Osteocyte (in vitro differentiated cells): ENCODE data around the gene PLD5. TPM values are rescaled to one million over a fixed set of nuclear protein-coding genes. Genes with fewer than 3 reads are reported as not detected.

Source experiments
- DNase-seq: peaks from one replicate; pipeline ENCODE4 v3.0.0; 2021; ENCODE audit warnings: mixed read lengths; ENCODE audit not compliant: unreplicated experiment; ENCODE audit errors: extremely low spot score
- H3K27ac Mint-ChIP-seq: one replicate; pipeline ENCODE4 v1.8.0; 2021; ENCODE audit warnings: mild to moderate bottlenecking, mixed read lengths; ENCODE audit not compliant: unreplicated experiment
- H3K27me3 Mint-ChIP-seq: one replicate; pipeline ENCODE4 v1.8.0; 2021; ENCODE audit warnings: mixed read lengths; ENCODE audit not compliant: unreplicated experiment
- H3K36me3 Mint-ChIP-seq: one replicate; pipeline ENCODE4 v1.8.0; 2021; ENCODE audit warnings: mixed read lengths; ENCODE audit not compliant: unreplicated experiment
- H3K4me1 Mint-ChIP-seq: one replicate; pipeline ENCODE4 v1.8.0; 2021; ENCODE audit warnings: mixed read lengths; ENCODE audit not compliant: unreplicated experiment
- H3K4me3 Mint-ChIP-seq: one replicate; pipeline ENCODE4 v1.8.0; 2021; ENCODE audit warnings: mild to moderate bottlenecking, moderate library complexity, mixed read lengths; ENCODE audit not compliant: unreplicated experiment
- H3K9me3 Mint-ChIP-seq: one replicate; pipeline ENCODE4 v1.8.0; 2021; ENCODE audit warnings: mixed read lengths; ENCODE audit not compliant: unreplicated experiment
- total RNA-seq: library from RNA; stranded (reverse); gene quantifications from 2 replicates; pipeline ENCODE4 v1.2.1, GENCODE V29; 2021
- TF ChIP-seq, protein P1 (sequence below): fragments of 200-600 bp; sonication (generic); IDR thresholded peaks from 2 replicates; pipeline ENCODE4 v1.5.0; 2021; ENCODE audit warnings: antibody characterized with exemption, mild to moderate bottlenecking, moderate library complexity

Gene PLD5
- total RNA-seq, 1 donor from 2014 or later = not detected

DNA sequence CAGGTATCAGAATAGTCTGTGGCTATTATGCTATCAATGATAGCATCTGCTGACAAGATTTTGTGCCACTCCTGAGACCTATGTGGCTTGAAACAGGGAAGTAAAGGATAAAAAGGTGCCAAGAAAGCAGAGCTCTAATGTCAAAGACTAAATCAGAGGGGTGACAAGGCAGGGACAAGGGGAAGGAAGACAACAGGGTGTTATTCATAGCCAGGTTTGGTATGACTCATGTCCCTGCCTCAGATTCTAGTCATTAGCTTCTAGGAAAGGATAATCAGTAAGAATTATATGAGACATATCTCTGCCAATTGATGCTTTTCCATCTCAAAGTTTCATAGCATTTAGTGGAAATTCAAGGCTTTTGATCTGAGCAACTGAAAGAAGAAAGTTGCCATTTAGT is 31.8 kb upstream of the PLD5 start:
- H3K9me3 Mint-ChIP-seq = peaks cover 11% of the 10 kb centered on the region
- no peak overlapping the region for H3K4me3 Mint-ChIP-seq
- no peaks in the 10 kb centered on the region for H3K27me3 Mint-ChIP-seq

DNA sequence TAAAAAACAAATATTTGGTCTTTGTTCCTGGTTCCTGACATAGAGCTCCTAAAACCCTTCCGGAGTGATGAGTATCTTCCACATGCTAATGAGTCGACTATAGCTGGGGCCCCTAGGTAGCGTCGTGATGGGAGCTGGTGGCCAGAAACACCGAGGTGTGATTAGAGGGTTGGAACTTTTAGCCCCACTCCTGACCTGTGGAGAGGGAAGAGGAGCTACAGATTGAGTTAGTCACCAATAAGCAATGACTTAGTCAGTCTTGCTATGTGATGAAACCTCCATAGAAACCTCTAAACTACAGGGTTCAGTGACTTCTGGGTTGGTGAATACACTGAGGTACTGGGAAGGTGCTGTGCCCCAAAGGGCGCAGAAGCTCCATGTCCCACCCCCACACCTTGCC is 30.1 kb upstream of the PLD5 start:
- Mint-ChIP-seq H3K4me1 (no peaks in the 10 kb centered on the region), H3K4me3 (no peak overlapping the region), H3K9me3 (peaks cover 11% of the 10 kb centered on the region), H3K36me3 (no peaks in the 10 kb centered on the region), H3K27ac (no peak overlapping the region), H3K27me3 (no peaks in the 10 kb centered on the region)
- TF ChIP-seq, protein P1, sequence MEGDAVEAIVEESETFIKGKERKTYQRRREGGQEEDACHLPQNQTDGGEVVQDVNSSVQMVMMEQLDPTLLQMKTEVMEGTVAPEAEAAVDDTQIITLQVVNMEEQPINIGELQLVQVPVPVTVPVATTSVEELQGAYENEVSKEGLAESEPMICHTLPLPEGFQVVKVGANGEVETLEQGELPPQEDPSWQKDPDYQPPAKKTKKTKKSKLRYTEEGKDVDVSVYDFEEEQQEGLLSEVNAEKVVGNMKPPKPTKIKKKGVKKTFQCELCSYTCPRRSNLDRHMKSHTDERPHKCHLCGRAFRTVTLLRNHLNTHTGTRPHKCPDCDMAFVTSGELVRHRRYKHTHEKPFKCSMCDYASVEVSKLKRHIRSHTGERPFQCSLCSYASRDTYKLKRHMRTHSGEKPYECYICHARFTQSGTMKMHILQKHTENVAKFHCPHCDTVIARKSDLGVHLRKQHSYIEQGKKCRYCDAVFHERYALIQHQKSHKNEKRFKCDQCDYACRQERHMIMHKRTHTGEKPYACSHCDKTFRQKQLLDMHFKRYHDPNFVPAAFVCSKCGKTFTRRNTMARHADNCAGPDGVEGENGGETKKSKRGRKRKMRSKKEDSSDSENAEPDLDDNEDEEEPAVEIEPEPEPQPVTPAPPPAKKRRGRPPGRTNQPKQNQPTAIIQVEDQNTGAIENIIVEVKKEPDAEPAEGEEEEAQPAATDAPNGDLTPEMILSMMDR = no peak
- no peak for DNase-seq

More for the DNA sequence above, 31.8 kb upstream of the PLD5 start:
- H3K4me1 Mint-ChIP-seq = no peaks in the 10 kb centered on the region
- TF ChIP-seq, protein P1 = no peak
- no peak overlapping the region for H3K27ac Mint-ChIP-seq
- H3K36me3 Mint-ChIP-seq = no peaks in the 10 kb centered on the region
- DNase-seq = no peak

DNA sequence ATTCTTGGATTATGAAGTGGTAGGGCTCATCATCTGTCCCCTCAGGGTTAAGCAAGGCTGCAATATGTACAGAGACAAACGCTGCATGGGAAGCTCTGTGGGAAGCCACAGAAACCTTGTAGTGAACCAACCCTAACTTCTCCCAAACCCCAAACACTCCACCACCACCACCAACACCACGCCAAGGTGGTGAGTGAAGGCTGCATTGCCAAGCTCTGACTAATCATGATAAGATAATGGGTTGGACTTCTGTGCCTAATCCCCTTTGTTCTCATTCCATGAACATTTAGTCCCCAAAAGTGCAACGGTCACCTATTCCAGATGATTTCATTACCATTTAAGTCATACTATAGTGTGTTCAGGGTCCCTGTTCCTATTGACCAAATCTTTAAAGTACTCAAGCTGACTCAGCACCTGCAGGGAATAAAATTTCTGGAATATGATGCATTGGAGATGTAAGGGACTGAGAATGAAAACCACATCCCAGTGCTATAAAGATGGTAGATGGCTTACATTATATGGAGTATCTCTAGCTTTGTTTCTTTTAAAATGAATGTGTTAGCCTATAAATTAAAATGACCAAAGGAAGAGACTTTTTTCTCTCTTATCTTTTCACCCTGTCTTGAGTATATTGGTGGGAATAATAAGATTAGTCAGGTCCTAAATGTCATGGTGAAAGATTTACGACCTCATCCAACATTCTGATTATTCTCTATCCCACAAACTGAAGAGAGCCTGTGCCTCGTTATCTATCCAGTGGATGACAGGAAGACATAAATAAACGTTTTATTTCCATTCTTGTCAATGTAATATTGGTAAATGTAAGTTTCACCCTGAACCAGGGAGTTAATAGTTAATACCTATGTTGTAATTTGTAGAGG is 22.6 kb upstream of the PLD5 start:
- H3K27me3 Mint-ChIP-seq = no peaks in the 10 kb centered on the region
- no peak overlapping the region for H3K27ac Mint-ChIP-seq
- H3K4me3 Mint-ChIP-seq = no peak overlapping the region
- DNase-seq = no peak
- no peaks in the 10 kb centered on the region for H3K4me1 Mint-ChIP-seq
- TF ChIP-seq, protein P1 = no peak
- H3K9me3 Mint-ChIP-seq = peaks cover 4% of the 10 kb centered on the region
- no peaks in the 10 kb centered on the region for H3K36me3 Mint-ChIP-seq

DNA sequence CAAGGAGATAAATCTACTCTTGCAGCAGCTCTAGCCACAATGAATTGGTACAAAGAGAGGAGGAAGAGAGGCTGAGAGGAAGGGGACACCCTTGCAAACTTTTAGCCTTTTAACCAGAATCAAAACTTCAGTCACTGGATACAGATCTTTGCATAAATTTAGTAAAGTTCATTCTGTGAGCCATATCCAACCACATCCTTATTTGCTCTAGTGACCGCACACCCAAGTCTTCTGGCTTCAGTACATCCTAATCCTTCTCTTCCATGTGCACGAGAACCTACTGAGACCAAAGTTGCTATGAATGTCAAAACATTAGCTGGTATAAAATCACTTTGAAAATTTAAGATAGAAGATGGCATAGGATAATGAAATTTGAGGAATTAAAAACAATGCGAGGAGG is 21.9 kb upstream of the PLD5 start:
- Mint-ChIP-seq H3K27ac (no peak overlapping the region), H3K36me3 (no peaks in the 10 kb centered on the region), H3K4me1 (no peaks in the 10 kb centered on the region), H3K9me3 (peaks cover 4% of the 10 kb centered on the region), H3K4me3 (no peak overlapping the region), H3K27me3 (no peaks in the 10 kb centered on the region)
- DNase-seq = no peak
- TF ChIP-seq, protein P1 = no peak

DNA sequence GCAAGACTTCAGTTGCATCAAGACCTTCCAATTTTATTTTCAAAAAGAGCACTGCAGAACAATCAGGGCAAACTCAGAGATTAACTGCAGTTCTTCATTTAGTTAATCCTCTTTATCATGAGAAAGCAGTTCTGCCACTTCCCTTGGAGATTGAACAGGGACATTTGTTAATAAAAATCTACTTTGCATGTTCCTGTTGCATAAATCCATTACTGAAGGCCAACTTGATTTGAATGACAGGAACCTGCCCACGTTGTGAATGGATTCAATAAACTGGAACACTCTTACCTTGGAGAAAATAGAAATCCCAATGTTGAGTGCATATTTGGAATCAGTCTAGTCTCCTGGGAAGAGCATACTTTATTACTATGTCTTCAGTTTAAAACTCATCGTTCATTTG is 19.6 kb upstream of the PLD5 start:
- Mint-ChIP-seq H3K27me3 (no peaks in the 10 kb centered on the region), H3K27ac (no peak overlapping the region), H3K36me3 (no peaks in the 10 kb centered on the region), H3K4me1 (no peaks in the 10 kb centered on the region), H3K9me3 (peaks cover 4% of the 10 kb centered on the region), H3K4me3 (no peak overlapping the region)
- no peak for DNase-seq
- TF ChIP-seq, protein P1 = no peak
